OCI-LY1 (cell line): Measurements from ENCODE around the gene ST6GAL2.

ENCODE experiments used
- H2AFZ ChIP-seq: fragments of 200-600 bp; sonication (generic), shearing (Covaris generic); 2 replicates; pipeline ENCODE4 v1.6.0; 2014; ENCODE audit warnings: antibody characterized with exemption, mild to moderate bottlenecking, low read length
- H3F3A ChIP-seq: fragments of 200-600 bp; sonication (generic), shearing (Covaris generic); 2 replicates; pipeline ENCODE4 v1.6.0; 2014; ENCODE audit warnings: mild to moderate bottlenecking, antibody characterized with exemption, low read length, moderate library complexity; ENCODE audit not compliant: insufficient read depth
- H3K27ac ChIP-seq: fragments of 200-600 bp; sonication (generic); 2 replicates; pipeline ENCODE4 v1.5.1; 2014; ENCODE audit warnings: low read length, mixed run types, mild to moderate bottlenecking, low read depth; ENCODE audit not compliant: poor library complexity, severe bottlenecking
- H3K27me3 ChIP-seq: fragments of 200-600 bp; sonication (generic); 2 replicates; pipeline ENCODE4 v1.6.0; 2014; ENCODE audit warnings: antibody characterized with exemption, mild to moderate bottlenecking, low read length, moderate library complexity; ENCODE audit not compliant: insufficient read depth
- H3K36me3 ChIP-seq: fragments of 200-600 bp; sonication (generic); 2 replicates; pipeline ENCODE4 v1.6.1; 2014; ENCODE audit warnings: mild to moderate bottlenecking, antibody characterized with exemption, low read length, moderate library complexity, mixed read lengths; ENCODE audit not compliant: insufficient read depth
- H3K4me1 ChIP-seq: fragments of 200-600 bp; sonication (generic); 2 replicates; pipeline ENCODE4 v1.5.1; 2014; ENCODE audit warnings: mild to moderate bottlenecking, low read length, moderate library complexity; ENCODE audit not compliant: insufficient read depth, severe bottlenecking
- H3K4me2 ChIP-seq: fragments of 200-600 bp; sonication (generic), shearing (Covaris generic); 2 replicates; pipeline ENCODE4 v1.6.1; 2014; ENCODE audit warnings: low read length
- H3K4me3 ChIP-seq: fragments of 200-600 bp; sonication (generic); 2 replicates; pipeline ENCODE4 v1.5.1; 2014; ENCODE audit warnings: low read length, low read depth, mild to moderate bottlenecking, mixed read lengths; ENCODE audit not compliant: poor library complexity, severe bottlenecking
- H3K79me2 ChIP-seq: fragments of 200-600 bp; shearing (Covaris generic); 2 replicates; pipeline ENCODE4 v1.6.1; 2016; ENCODE audit warnings: mixed run types, low read length, mixed read lengths; ENCODE audit not compliant: insufficient read depth
- H3K9ac ChIP-seq: fragments of 200-600 bp; sonication (generic), shearing (Covaris generic); 2 replicates; pipeline ENCODE4 v1.6.1; 2014; ENCODE audit warnings: mild to moderate bottlenecking, low read length, mixed read lengths
- H3K9me2 ChIP-seq: fragments of 200-600 bp; sonication (generic), shearing (Covaris generic); 2 replicates; pipeline ENCODE4 v1.6.1; 2014; ENCODE audit warnings: low read depth, mild to moderate bottlenecking, low read length, mixed read lengths
- H3K9me3 ChIP-seq: fragments of 200-600 bp; shearing (Covaris generic); 2 replicates; pipeline ENCODE4 v1.6.1; 2014; ENCODE audit warnings: low read length, mixed read lengths
- H4K20me1 ChIP-seq: fragments of 200-600 bp; sonication (generic), shearing (Covaris generic); 2 replicates; pipeline ENCODE4 v1.6.0; 2016; ENCODE audit warnings: mild to moderate bottlenecking, low read length; ENCODE audit not compliant: insufficient read depth
- CTCF ChIP-seq: fragments of 200-600 bp; sonication (generic), shearing (Covaris generic); IDR thresholded peaks from 2 replicates; pipeline ENCODE4 v1.5.1; 2017; ENCODE audit warnings: mild to moderate bottlenecking, antibody characterized with exemption, low read length, moderate library complexity, mixed read lengths
- EZH2 ChIP-seq: fragments of 200-600 bp; sonication (generic), shearing (Covaris generic); IDR thresholded peaks from 2 replicates; pipeline ENCODE4 v1.8.0; 2017; ENCODE audit warnings: borderline replicate concordance, mixed run types, mild to moderate bottlenecking, antibody characterized with exemption, low read length, moderate library complexity, mixed read lengths

Gene ST6GAL2

GRCh38 chr2:106878206-106878605, 7.8 kb downstream of the ST6GAL2 start:
- Histone ChIP-seq H3K9me3 (no peaks in the 10 kb centered on the region), H3K4me3 (no peak overlapping the region), H3K4me2 (no peak overlapping the region), H4K20me1 (no peaks in the 10 kb centered on the region), H3K4me1 (no peaks in the 10 kb centered on the region), H3K9me2 (no peaks in the 10 kb centered on the region), H3K27me3 (no peaks in the 10 kb centered on the region), H3K36me3 (no peaks in the 10 kb centered on the region), H3K9ac (no peak overlapping the region), H2AFZ (no peak overlapping the region), H3F3A (no peaks in the 10 kb centered on the region), H3K27ac (no peak overlapping the region), H3K79me2 (no peaks in the 10 kb centered on the region)
- TF ChIP-seq EZH2 (no peak), CTCF (no peak)

- Histone ChIP-seq H3K4me2 (no peak overlapping the region), H3K4me1 (no peaks in the 10 kb centered on the region), H2AFZ (no peak overlapping the region), H3K79me2 (no peaks in the 10 kb centered on the region), H3K9ac (no peak overlapping the region), H3K9me2 (no peaks in the 10 kb centered on the region), H3K27me3 (no peaks in the 10 kb centered on the region), H4K20me1 (no peaks in the 10 kb centered on the region), H3K9me3 (no peaks in the 10 kb centered on the region), H3K27ac (no peak overlapping the region), H3K36me3 (no peaks in the 10 kb centered on the region), H3F3A (no peaks in the 10 kb centered on the region), H3K4me3 (no peak overlapping the region)
- TF ChIP-seq CTCF (no peak), EZH2 (no peak)
Measured at GRCh38 chr2:106876699-106877098, 9.3 kb downstream of the ST6GAL2 start.

- H4K20me1 ChIP-seq: no peaks in the 10 kb centered on the region
- H3K4me3 ChIP-seq: no peak overlapping the region
- H3K4me1 ChIP-seq: no peaks in the 10 kb centered on the region
- no peaks in the 10 kb centered on the region for H3K27me3 ChIP-seq
- no peak overlapping the region for H3K4me2 ChIP-seq
- no peak for TF ChIP-seq EZH2
- TF ChIP-seq CTCF: no peak
- H3K36me3 ChIP-seq: no peaks in the 10 kb centered on the region
- H3K9me2 ChIP-seq: no peaks in the 10 kb centered on the region
- no peaks in the 10 kb centered on the region for H3K9me3 ChIP-seq
- no peaks in the 10 kb centered on the region for H3K79me2 ChIP-seq
- no peaks in the 10 kb centered on the region for H3F3A ChIP-seq
- no peak overlapping the region for H3K27ac ChIP-seq
- H2AFZ ChIP-seq: no peak overlapping the region
- H3K9ac ChIP-seq: no peak overlapping the region
Measured at GRCh38 chr2:106869512-106870275, 16.3 kb downstream of the ST6GAL2 start.
